Stimulated activated CD8-positive, alpha-beta memory T cell treated with anti-CD3 and anti-CD28 coated beads, Interleukin-7, amount 100 ng/mL, for 4 hours (primary cell): ENCODE measurements around the gene VAV1.
A peak's percentile ranks its signal among the peaks of the same experiment; 100 is the strongest.

Source experiments
- DNase-seq, 2 donors: peaks; one replicate each; pipeline ENCODE4 v3.0.0-alpha.2; 2020; ENCODE audit warnings: low read depth in 2 of 2

VAV1 gene

GRCh38 chr19:6772028-6772865 lies at the start of gene VAV1:
Gene VAV1 (plus strand): TSS chr19:6772708. CDS start chr19:6772808, 100 bp downstream.
- peak; percentile 83 to 85 for DNase-seq

- no peak for DNase-seq
Observed at GRCh38 chr19:6723108-6723618, 49.3 kb upstream of the VAV1 start.

GRCh38 chr19:6723738-6724137 lies 48.8 kb upstream of the VAV1 start:
- DNase-seq = no peak

- no peak for DNase-seq
Observed at GRCh38 chr19:6724631-6725492, 47.6 kb upstream of the VAV1 start.

- DNase-seq = no peak
Observed at GRCh38 chr19:6725513-6726231, 46.8 kb upstream of the VAV1 start.

- DNase-seq = no peak
Observed at GRCh38 chr19:6728346-6728745, 44.2 kb upstream of the VAV1 start.

- DNase-seq = no peak
Observed at GRCh38 chr19:6729573-6730152, 42.8 kb upstream of the VAV1 start.

GRCh38 chr19:6730153-6730804 lies 42.2 kb upstream of the VAV1 start:
- no peak for DNase-seq

- no peak for DNase-seq
Observed at GRCh38 chr19:6730941-6731670, 41.4 kb upstream of the VAV1 start.

GRCh38 chr19:6731822-6732221 lies 40.7 kb upstream of the VAV1 start:
- no peak for DNase-seq

GRCh38 chr19:6732803-6733337 lies 39.6 kb upstream of the VAV1 start:
- no peak for DNase-seq

- DNase-seq = no peak
Observed at GRCh38 chr19:6733338-6734095, 39.0 kb upstream of the VAV1 start.

GRCh38 chr19:6734096-6734696 lies 38.3 kb upstream of the VAV1 start:
- no peak for DNase-seq

- no peak for DNase-seq
Observed at GRCh38 chr19:6735181-6735911, 37.2 kb upstream of the VAV1 start.

GRCh38 chr19:6736169-6736916 lies 36.2 kb upstream of the VAV1 start:
- DNase-seq = peak; percentile 57 to 63

GRCh38 chr19:6736917-6737283 lies 35.6 kb upstream of the VAV1 start:
- no peak for DNase-seq

- peak; percentile 99 for DNase-seq
Observed at GRCh38 chr19:6737284-6737872, 35.1 kb upstream of the VAV1 start, which contains the start of gene GPR108. Gene GPR108 (minus strand): TSS chr19:6737580. CDS start chr19:6737576, 4 bp downstream.
